ENCODE data around the gene BOD1L1.

BOD1L1 gene

GRCh38 chr4:13524504-13525243 is 102.9 kb downstream of the BOD1L1 start:
- no peak overlapping the region for H3K4me3 ChIP-seq (ENCODE audit: low read depth, low read length)
- TF ChIP-seq CTCF (IDR thresholded peaks at IDR 0.05; ENCODE audit: insufficient read depth, low read depth, low read length, missing control alignments): no peak
- no peak for DNase-seq (ENCODE audit: low read depth)

GRCh38 chr4:13523591-13524503 is 103.7 kb downstream of the BOD1L1 start:
- no peak for DNase-seq (ENCODE audit: low read depth)
- no peak for TF ChIP-seq CTCF (IDR thresholded peaks at IDR 0.05; ENCODE audit: insufficient read depth, low read depth, low read length, missing control alignments)

GRCh38 chr4:13523105-13523477 is 104.4 kb downstream of the BOD1L1 start:
- DNase-seq (ENCODE audit: low read depth): no peak
- TF ChIP-seq CTCF (IDR thresholded peaks at IDR 0.05; ENCODE audit: insufficient read depth, low read depth, low read length, missing control alignments): no peak
- no peak overlapping the region for H3K4me3 ChIP-seq (ENCODE audit: low read depth, low read length)

More at GRCh38 chr4:13523591-13524503, 103.7 kb downstream of the BOD1L1 start:
- no peak overlapping the region for H3K4me3 ChIP-seq (ENCODE audit: low read depth, low read length)

GRCh38 chr4:13522282-13523104 is 105.0 kb downstream of the BOD1L1 start:
- H3K4me3 ChIP-seq (ENCODE audit: low read depth, low read length): no peak overlapping the region
- no peak for TF ChIP-seq CTCF (IDR thresholded peaks at IDR 0.05; ENCODE audit: insufficient read depth, low read depth, low read length, missing control alignments)
- DNase-seq (ENCODE audit: low read depth): no peak

GRCh38 chr4:13521047-13521446 is 106.5 kb downstream of the BOD1L1 start:
- no peak for DNase-seq (ENCODE audit: low read depth)
- H3K4me3 ChIP-seq (ENCODE audit: low read depth, low read length): no peak overlapping the region
- no peak for TF ChIP-seq CTCF (IDR thresholded peaks at IDR 0.05; ENCODE audit: insufficient read depth, low read depth, low read length, missing control alignments)
